GM19239 (cell line): ENCODE measurements around the gene CCNL2.

Experiments
- DNase-seq: peaks from one replicate; pipeline ENCODE4 v3.0.0; 2011; ENCODE audit warnings: low spot score; ENCODE audit not compliant: insufficient read length
- FAIRE-seq: peaks from 2 replicates; lab custom pipeline; 2011; peaks lifted over from hg19 to GRCh38; lab: Jason Lieb, UNC

Gene CCNL2

GRCh38 chr1:1360506-1361169 is 38.5 kb downstream of the CCNL2 start:
- DNase-seq, result no peak
- FAIRE-seq, result no peak

GRCh38 chr1:1359664-1360468 is 39.3 kb downstream of the CCNL2 start:
- DNase-seq (no peak), FAIRE-seq (no peak)

DNA sequence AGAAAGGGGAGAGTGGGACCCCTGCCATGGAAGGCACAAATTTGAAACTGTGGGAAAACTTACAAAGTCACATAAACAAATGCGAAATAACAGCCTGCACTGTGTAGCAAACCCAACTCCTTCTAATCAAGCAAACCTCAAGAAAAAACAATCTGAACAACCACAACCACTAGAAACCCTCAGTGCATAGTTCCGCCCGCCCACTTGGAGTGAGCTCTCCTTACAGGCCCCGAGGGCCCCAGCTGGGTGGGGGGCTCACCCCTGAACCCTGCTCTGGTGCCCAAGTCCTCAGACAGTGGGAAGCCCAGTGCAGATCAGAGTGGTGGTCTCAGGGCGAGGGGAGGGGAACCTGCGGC is 39.8 kb downstream of the CCNL2 start:
- no peak for DNase-seq
- FAIRE-seq, result no peak

- no peak for FAIRE-seq
- no peak for DNase-seq
Measured at GRCh38 chr1:1358433-1359271, 40.5 kb downstream of the CCNL2 start, which contains the start of gene MXRA8. TSS of gene MXRA8 (minus strand) at chr1:1358555. CDS start at chr1:1358504, 51 bp downstream.

GRCh38 chr1:1357871-1358432 is 41.2 kb downstream of the CCNL2 start:
- FAIRE-seq, result no peak
- DNase-seq, result no peak

DNA sequence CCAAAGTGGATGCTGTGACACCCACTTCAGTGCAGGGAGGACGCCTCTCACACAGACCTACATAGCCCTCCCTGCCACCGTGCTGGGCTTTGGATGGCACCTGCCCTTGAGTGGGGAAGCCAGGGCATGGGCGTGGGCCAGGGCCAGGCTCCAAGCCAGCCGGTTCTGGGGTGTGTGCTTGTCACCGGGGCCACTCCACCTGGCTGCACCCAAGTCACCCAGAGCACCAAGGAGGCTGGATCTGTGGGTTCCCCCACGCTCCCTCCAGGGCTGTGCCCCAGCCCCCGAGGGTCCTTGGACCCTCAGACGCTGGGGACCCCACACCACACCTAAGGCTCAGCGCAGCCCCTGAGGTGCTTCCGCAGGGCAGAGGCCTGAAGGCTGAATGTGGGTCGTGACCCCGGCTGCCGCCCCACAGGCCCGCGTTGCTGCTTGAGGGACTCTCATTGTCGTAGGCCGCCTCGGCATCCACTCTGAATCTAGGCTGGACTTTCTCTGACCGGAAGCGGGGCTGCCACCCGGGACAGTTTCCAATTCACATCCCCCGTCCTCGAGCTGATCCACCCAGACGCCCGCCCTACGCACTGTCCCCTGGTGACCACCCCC is 42.2 kb downstream of the CCNL2 start:
- FAIRE-seq (no peak), DNase-seq (no peak)

- DNase-seq, result no peak
Measured at GRCh38 chr1:1356166-1356795, 42.9 kb downstream of the CCNL2 start.

DNA sequence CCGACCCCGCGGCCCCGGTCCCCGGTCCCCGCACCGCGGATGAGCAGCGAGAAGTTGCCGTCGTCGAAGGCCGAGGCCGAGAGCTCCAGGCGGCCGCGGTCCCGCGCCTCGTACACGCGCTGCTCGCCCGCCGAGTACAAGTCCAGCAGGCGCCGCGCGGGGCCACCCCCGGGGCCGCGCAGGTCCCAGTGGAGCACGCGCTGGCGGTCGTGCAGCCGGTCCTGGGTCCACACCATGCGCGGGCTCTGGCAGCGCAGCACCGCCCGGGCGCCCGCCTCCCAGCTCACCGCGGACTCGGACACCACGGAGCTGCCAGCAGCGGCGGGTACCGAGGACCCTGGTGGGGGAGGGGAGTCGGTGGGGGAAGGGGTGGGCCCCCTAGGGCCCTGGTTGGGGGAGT is 43.7 kb downstream of the CCNL2 start:
- no peak for FAIRE-seq
- no peak for DNase-seq

More at GRCh38 chr1:1356166-1356795, 42.9 kb downstream of the CCNL2 start:
- FAIRE-seq, result no peak

DNA sequence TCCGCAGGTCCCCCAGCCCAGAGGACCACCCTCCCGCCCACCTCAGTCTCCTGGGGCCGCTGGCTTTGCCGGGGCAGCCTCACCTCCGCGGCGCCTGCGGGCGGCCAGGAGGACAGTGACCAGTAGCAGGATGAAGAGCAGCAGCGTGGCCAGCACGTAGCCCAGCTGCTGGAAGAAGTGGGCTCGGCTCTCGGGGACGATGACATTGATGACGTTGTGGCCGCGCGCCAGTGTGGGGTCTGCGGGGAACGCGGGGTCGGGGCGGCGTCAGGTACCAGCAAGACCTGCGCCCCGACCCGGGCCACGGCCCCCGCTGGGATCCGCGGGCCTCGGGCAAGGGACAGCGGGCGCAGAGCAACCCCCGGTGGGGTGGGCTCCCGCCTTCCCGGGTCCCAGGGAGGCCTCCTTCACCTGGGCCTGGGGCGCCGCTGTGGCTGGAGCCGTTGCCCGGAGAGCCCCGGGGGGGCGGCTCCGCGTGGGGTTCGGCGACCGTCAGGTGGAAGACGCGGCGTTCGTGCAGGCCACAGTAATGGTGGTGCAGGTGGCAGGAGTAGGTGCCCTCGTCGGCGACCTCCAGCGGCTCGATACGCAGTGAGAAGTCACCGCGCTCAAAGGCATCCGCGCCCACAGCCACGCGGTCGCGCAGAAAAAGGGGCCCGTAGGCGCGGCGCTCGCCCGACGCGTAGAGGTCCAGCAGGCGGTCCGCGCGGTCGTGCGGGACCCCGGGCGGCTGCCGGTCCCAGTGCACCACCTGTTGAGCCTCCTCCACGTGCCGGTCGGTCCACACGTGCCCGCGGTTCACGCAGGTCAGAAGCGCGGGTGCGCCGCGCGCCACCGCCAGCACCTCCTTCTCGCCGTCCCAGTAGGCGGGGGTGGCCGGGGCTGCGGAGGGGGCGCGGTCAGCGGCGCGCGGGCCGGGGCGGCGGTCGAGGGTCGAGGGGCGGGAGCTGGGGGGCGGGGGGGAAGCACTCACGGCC is 44.6 kb downstream of the CCNL2 start:
- DNase-seq (no peak), FAIRE-seq (no peak)

GRCh38 chr1:1353389-1354151 is 45.6 kb downstream of the CCNL2 start:
- FAIRE-seq (no peak), DNase-seq (no peak)

- no peak for DNase-seq
- FAIRE-seq, result no peak
Measured at GRCh38 chr1:1352786-1353388, 46.2 kb downstream of the CCNL2 start.

- no peak for DNase-seq
- FAIRE-seq, result no peak
Measured at GRCh38 chr1:1351511-1352427, 47.4 kb downstream of the CCNL2 start.

- DNase-seq (peak; percentile 99), FAIRE-seq (no peak)
Measured at GRCh38 chr1:1349256-1350012, 49.7 kb downstream of the CCNL2 start, which contains the start of gene DVL1. TSS of gene DVL1 (minus strand) at chr1:1349418. CDS start at chr1:1349065, 353 bp downstream.

DNA sequence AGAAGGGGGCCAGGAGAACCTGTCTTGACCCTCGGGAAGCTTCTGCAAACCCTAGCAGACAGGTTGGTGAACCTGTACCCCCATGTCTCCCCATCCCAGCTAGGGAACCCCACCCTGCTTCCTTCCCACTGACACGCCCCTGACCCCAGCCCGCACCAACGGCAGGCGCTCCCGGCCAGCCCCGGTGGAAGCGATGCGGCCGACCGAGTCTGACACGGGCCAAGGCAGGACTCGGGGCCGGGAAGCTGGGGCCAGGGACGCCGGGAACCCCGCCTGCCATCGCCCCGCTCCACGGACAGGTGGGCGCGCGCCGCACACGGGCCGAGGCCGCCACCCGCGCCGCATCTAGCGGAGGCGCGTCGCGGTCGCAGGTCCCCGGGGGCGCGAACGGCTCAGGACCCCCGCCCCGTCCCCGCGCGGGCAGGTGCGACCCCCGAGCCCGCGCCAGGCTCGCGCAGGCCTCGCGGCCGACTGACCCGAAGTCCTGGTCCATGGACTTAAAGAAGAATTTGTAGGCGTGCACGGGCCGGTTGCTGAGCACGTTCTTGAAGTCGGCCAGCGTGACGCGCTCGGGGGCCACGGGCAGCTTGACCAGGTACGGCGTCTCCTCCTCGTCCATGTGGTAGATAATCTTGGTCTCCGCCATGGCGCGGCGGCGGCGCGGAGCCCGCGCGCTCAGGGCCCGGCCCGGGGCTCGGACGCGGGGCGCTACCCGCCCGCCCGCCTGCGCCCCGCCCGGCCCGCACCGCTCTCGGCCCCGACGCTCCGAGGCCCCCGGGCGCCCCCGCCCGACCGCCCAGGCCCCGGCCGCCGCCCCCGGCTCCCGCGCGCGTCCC is 50.5 kb downstream of the CCNL2 start:
- DNase-seq (no peak), FAIRE-seq (peak; percentile 42)
